HG03469 (cell line): ENCODE data around the gene ATXN3.

Source experiments
- ATAC-seq: cut with Tn5 transposase; IDR thresholded peaks from one replicate; pipeline ENCODE4 v1.9.1; 2021; ENCODE audit warnings: mild to moderate bottlenecking, moderate library complexity, moderate number of reproducible peaks; ENCODE audit not compliant: unreplicated experiment

ATXN3 gene

DNA sequence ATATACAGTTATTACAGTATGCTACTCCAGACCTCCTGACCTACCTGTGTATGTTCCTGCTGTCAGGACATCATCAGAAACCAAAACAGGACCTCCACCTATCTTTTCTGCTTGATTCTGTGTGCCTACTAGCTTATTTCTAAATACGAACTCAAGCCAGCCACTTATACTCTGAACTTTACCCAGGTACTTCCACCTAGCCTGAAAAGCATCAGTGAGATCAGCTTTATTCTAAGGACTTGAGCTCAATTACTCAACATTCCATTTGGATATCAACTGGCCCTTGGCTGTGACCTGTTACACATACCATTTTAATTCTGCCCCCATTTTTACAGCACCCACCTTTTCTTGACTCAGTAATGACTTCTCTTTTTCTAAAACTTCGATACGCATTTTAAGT, 95.7 kb downstream of the ATXN3 start:
- ATAC-seq, result no peak

DNA sequence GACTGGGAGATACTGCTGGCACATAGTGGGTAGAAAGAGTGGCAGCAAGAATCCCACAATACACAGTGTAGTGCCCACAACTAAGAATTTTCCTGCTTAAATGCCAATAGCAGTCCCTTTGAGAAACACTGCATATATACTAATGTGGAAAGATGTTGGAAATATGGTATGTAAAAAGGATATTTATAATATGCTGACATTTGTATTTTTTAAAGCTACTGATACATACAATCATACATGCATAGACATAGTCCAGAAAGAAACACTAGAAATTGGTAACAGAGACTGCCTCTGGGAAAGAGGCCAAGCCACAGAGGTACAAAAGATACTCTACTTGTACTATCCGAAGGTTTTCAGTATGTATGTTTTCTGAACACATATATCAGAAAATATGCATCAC, 96.8 kb downstream of the ATXN3 start:
- no peak for ATAC-seq
